ENCODE data around the gene TEX19. TPM values are rescaled to one million over a fixed set of nuclear protein-coding genes. Genes with fewer than 3 reads are reported as not detected.

Gene TEX19
- total and polyA plus RNA-seq, 12 donors: not detected

GRCh38 chr17:82412535-82413520 is 53.8 kb downstream of the TEX19 start:
- intact Hi-C loops (cut with DNase I): loop anchor here in 4 of 10 donors (2.0 to 10.0 kb wide), 3 partner anchors 60 to 208 kb away; no protein-coding TSS in a partner anchor
- ATAC-seq (peak in 2 of 8 donors; percentile 23 to 39), DNase-seq (no peak)
- Histone ChIP-seq H3K36me3 (peaks cover 0 to 24% (median 0%) of the 10 kb centered on the region in 9 donors), H3K9me3 (no peaks in the 10 kb centered on the region), H3K27me3 (no peaks in the 10 kb centered on the region), H3K4me3 (no peak overlapping the region), H3K4me1 (peaks cover 2 to 24% (median 10%) of the 10 kb centered on the region in 9 donors), H3K27ac (no peak overlapping the region)
- WGBS, 2 donors: 77 to 80% methylated on average over 29 of the region's 29 CpGs
- TF ChIP-seq CTCF (IDR thresholded peaks at IDR 0.05): no peak

Other genes starting within 250 kb of the TEX19 start
- 10 to 100 TPM in 8 of 10 donors, 1 to 10 TPM in 2; 7.0 to 16.2 (median 10.7) TPM for gene CCDC57, start 146.4 kb upstream of the TEX19 start, total RNA-seq
- 10 to 100 TPM in 1 of 2 donors, 1 to 10 TPM in 1; 9.4 to 34.5 TPM for gene CCDC57, start 146.4 kb upstream of the TEX19 start, polyA plus RNA-seq
- gene SLC16A3, start 130.2 kb upstream of the TEX19 start, total RNA-seq: 10 to 100 TPM in 5 of 10 donors, 1 to 10 TPM in 5; 4.8 to 65.3 (median 10.1) TPM
- gene SLC16A3, start 130.2 kb upstream of the TEX19 start, polyA plus RNA-seq: 10 to 100 TPM in 1 of 2 donors, 1 to 10 TPM in 1; 8.4 to 33.6 TPM
- 10 to 100 TPM; 56.8 to 72.7 (median 67.8) TPM for gene CSNK1D, start 85.5 kb upstream of the TEX19 start, total RNA-seq
- gene CSNK1D, start 85.5 kb upstream of the TEX19 start, polyA plus RNA-seq: 10 to 100 TPM; 54.4 to 58.1 TPM
- 1 to 10 TPM in 2 of 10 donors, under 1 TPM in 7, not detected in 1; 0.15 to 6.0 (median 0.36) TPM for gene CD7, start 41.6 kb upstream of the TEX19 start, total RNA-seq
- gene CD7, start 41.6 kb upstream of the TEX19 start, polyA plus RNA-seq: under 1 TPM; 0.66 to 0.81 TPM
- gene SECTM1, start 25.5 kb upstream of the TEX19 start, total RNA-seq: 10 to 100 TPM in 1 of 10 donors, 1 to 10 TPM in 9; 1.7 to 29.9 (median 3.9) TPM
- 1 to 10 TPM; 2.7 to 3.2 TPM for gene SECTM1, start 25.5 kb upstream of the TEX19 start, polyA plus RNA-seq
- 1 to 10 TPM in 7 of 10 donors, under 1 TPM in 3; 0.42 to 5.9 (median 1.4) TPM for gene UTS2R, start 12.5 kb downstream of the TEX19 start, total RNA-seq
- gene UTS2R, start 12.5 kb downstream of the TEX19 start, polyA plus RNA-seq: under 1 TPM in 1 of 2 donors, not detected in 1; 0.04 TPM
- 10 to 100 TPM in 8 of 10 donors, 1 to 10 TPM in 2; 9.4 to 22.2 (median 12.8) TPM for gene HEXD, start 59.1 kb downstream of the TEX19 start, total RNA-seq
- 10 to 100 TPM; 14.1 to 53.3 TPM for gene HEXD, start 59.1 kb downstream of the TEX19 start, polyA plus RNA-seq
- gene OGFOD3, start 59.3 kb downstream of the TEX19 start, total RNA-seq: 10 to 100 TPM; 23.3 to 39.4 (median 31.1) TPM
- 10 to 100 TPM; 26.8 to 31.9 TPM for gene OGFOD3, start 59.3 kb downstream of the TEX19 start, polyA plus RNA-seq
- 10 to 100 TPM; 13.4 to 56.6 (median 20.5) TPM for gene CYBC1, start 91.5 kb downstream of the TEX19 start, total RNA-seq
- gene CYBC1, start 91.5 kb downstream of the TEX19 start, polyA plus RNA-seq: 10 to 100 TPM; 26.3 to 32.5 TPM
- gene NARF, start 99.5 kb downstream of the TEX19 start, total RNA-seq: 10 to 100 TPM; 48.4 to 74.8 (median 60.4) TPM
- 100 to 1,000 TPM in 1 of 2 donors, 10 to 100 TPM in 1; 68.7 to 179 TPM for gene NARF, start 99.5 kb downstream of the TEX19 start, polyA plus RNA-seq
- 10 to 100 TPM; 27.5 to 66.6 (median 31.0) TPM for gene FOXK2, start 160.5 kb downstream of the TEX19 start, total RNA-seq
- 10 to 100 TPM; 16.5 to 24.7 TPM for gene FOXK2, start 160.5 kb downstream of the TEX19 start, polyA plus RNA-seq

Measured in heart right ventricle (tissue), 16 donors.